HEK293 (cell line): ENCODE measurements around the gene AK3.

Source experiments
- CTCF ChIA-PET: fragments of 350-600 bp; formaldehyde crosslinking; extraction: SDS; loops from one replicate; lab custom pipeline; 2021; ENCODE audit warnings: antibody characterized with exemption; lab: Yijun Ruan, JAX
- POLR2A ChIA-PET: fragments of 300-600 bp; formaldehyde crosslinking; extraction: SDS; loops from one replicate; lab custom pipeline; 2020; ENCODE audit warnings: antibody characterized with exemption, inconsistent platforms; lab: Yijun Ruan, JAX
- H3K27ac ChIP-seq: fragments of 200-500 bp; sonication (Bioruptor generic); 2 replicates; pipeline ENCODE4 v1.5.1; 2014; ENCODE audit warnings: low read depth, low read length, control low read depth, inconsistent platforms; ENCODE audit errors: extremely low read depth
- H3K36me3 ChIP-seq, 2 experiments: fragments of 200-500 bp in 1 of 2; sonication (Bioruptor generic) in 1 of 2; 1 replicate in 1 of 2; 2 replicates in 1 of 2; pipeline ENCODE4 v1.5.1; 2014 to 2017; ENCODE audit warnings: inconsistent platforms in 2 of 2, low read length in 2 of 2; ENCODE audit not compliant: control insufficient read depth in 2 of 2, insufficient read depth in 1 of 2
- H3K4me1 ChIP-seq: fragments of 200-500 bp; sonication (Bioruptor generic); 2 replicates; pipeline ENCODE4 v1.5.1; 2014; ENCODE audit warnings: mild to moderate bottlenecking, low read length, inconsistent platforms; ENCODE audit not compliant: control insufficient read depth, insufficient read depth
- H3K4me3 ChIP-seq: 2 replicates; pipeline ENCODE4 v1.5.1; 2011; ENCODE audit warnings: low read depth, mild to moderate bottlenecking, control low read depth, low read length, moderate library complexity
- H3K9me3 ChIP-seq: fragments of 200-500 bp; sonication (Bioruptor generic); 2 replicates; pipeline ENCODE4 v1.5.1; 2014; ENCODE audit warnings: low read depth, low read length, inconsistent platforms; ENCODE audit not compliant: control insufficient read depth, insufficient read depth
- BCL11B ChIP-seq: fragments of 450-650 bp; formaldehyde crosslinking; IDR thresholded peaks from 2 replicates; pipeline ENCODE4 v1.5.1; 2016; ENCODE audit warnings: low read depth, missing biosample characterization, missing genetic modification characterization
- GLIS2 ChIP-seq: fragments of 450-650 bp; formaldehyde crosslinking; IDR thresholded peaks from 2 replicates; pipeline ENCODE4 v1.5.1; 2016; ENCODE audit warnings: missing biosample characterization, missing genetic modification characterization
- HOXC10 ChIP-seq: sonication (generic); formaldehyde crosslinking; IDR thresholded peaks from 2 replicates; pipeline ENCODE4 v1.8.1; 2023; ENCODE audit warnings: mild to moderate bottlenecking, missing genetic modification reagents
- KLF1 ChIP-seq: fragments of 450-650 bp; formaldehyde crosslinking; IDR thresholded peaks from 2 replicates; pipeline ENCODE4 v1.5.1; 2016; ENCODE audit warnings: missing biosample characterization, missing genetic modification characterization
- SALL2 ChIP-seq: fragments of 450-650 bp; formaldehyde crosslinking; IDR thresholded peaks from 2 replicates; pipeline ENCODE4 v1.5.0; 2017; ENCODE audit warnings: missing biosample characterization, mild to moderate bottlenecking, missing genetic modification characterization, borderline replicate concordance
- ZFHX2 ChIP-seq: fragments of 450-650 bp; formaldehyde crosslinking; conservative IDR thresholded peaks from 2 replicates; pipeline ENCODE4 v1.5.1; 2016; ENCODE audit warnings: missing biosample characterization, missing genetic modification characterization
- ZFP69B ChIP-seq: fragments of 450-650 bp; formaldehyde crosslinking; IDR thresholded peaks from 2 replicates; pipeline ENCODE4 v1.5.1; 2016; ENCODE audit warnings: missing biosample characterization, missing genetic modification characterization
- ZNF121 ChIP-seq: fragments of 450-650 bp; formaldehyde crosslinking; IDR thresholded peaks from 2 replicates; pipeline ENCODE4 v1.5.1; 2016; ENCODE audit warnings: missing biosample characterization, missing genetic modification characterization
- ZNF169 ChIP-seq: fragments of 450-650 bp; formaldehyde crosslinking; IDR thresholded peaks from 2 replicates; pipeline ENCODE4 v1.5.1; 2016; ENCODE audit warnings: missing biosample characterization, missing genetic modification characterization
- ZNF184 ChIP-seq: fragments of 450-650 bp; IDR thresholded peaks from 2 replicates; pipeline ENCODE4 v1.5.1; 2018; ENCODE audit warnings: missing biosample characterization, mild to moderate bottlenecking, missing genetic modification characterization
- ZNF248 ChIP-seq: fragments of 450-650 bp; formaldehyde crosslinking; IDR thresholded peaks from 2 replicates; pipeline ENCODE4 v1.5.1; 2017; ENCODE audit warnings: missing biosample characterization, missing genetic modification characterization
- ZNF350 ChIP-seq: fragments of 450-650 bp; formaldehyde crosslinking; IDR thresholded peaks from 2 replicates; pipeline ENCODE4 v1.5.0; 2017; ENCODE audit warnings: missing biosample characterization, mild to moderate bottlenecking, missing genetic modification characterization
- ZNF610 ChIP-seq: fragments of 450-650 bp; formaldehyde crosslinking; IDR thresholded peaks from 2 replicates; pipeline ENCODE4 v1.5.1; 2016; ENCODE audit warnings: missing biosample characterization, missing genetic modification characterization, borderline replicate concordance
- ZNF639 ChIP-seq: fragments of 450-650 bp; formaldehyde crosslinking; IDR thresholded peaks from 2 replicates; pipeline ENCODE4 v1.5.1; 2016; ENCODE audit warnings: missing biosample characterization, missing genetic modification characterization
- ZNF707 ChIP-seq: fragments of 450-650 bp; formaldehyde crosslinking; IDR thresholded peaks from 2 replicates; pipeline ENCODE4 v1.5.1; 2016; ENCODE audit warnings: missing biosample characterization, missing genetic modification characterization
- ZNF776 ChIP-seq: fragments of 450-650 bp; formaldehyde crosslinking; IDR thresholded peaks from 2 replicates; pipeline ENCODE4 v1.5.0; 2017; ENCODE audit warnings: missing biosample characterization, missing genetic modification characterization, borderline replicate concordance
- ZNF792 ChIP-seq: fragments of 450-650 bp; formaldehyde crosslinking; IDR thresholded peaks from 2 replicates; pipeline ENCODE4 v1.5.1; 2016; ENCODE audit warnings: missing biosample characterization, missing genetic modification characterization
- ZSCAN16 ChIP-seq: fragments of 450-650 bp; formaldehyde crosslinking; IDR thresholded peaks from 2 replicates; pipeline ENCODE4 v1.5.1; 2016; ENCODE audit warnings: missing biosample characterization, missing genetic modification characterization
- ZSCAN30 ChIP-seq: fragments of 450-650 bp; IDR thresholded peaks from 2 replicates; pipeline ENCODE4 v1.5.1; 2018; ENCODE audit warnings: missing biosample characterization, mild to moderate bottlenecking, missing genetic modification characterization, moderate library complexity
- TF ChIP-seq, protein P1 (sequence below): fragments of 450-650 bp; formaldehyde crosslinking; IDR thresholded peaks from 2 replicates; pipeline ENCODE4 v1.5.1; 2016; ENCODE audit warnings: missing biosample characterization, missing genetic modification characterization, low read depth
- TF ChIP-seq, protein P2 (sequence below): fragments of 450-650 bp; formaldehyde crosslinking; IDR thresholded peaks from 2 replicates; pipeline ENCODE4 v1.5.1; 2016; ENCODE audit warnings: missing biosample characterization, missing genetic modification characterization

The AK3 gene

GRCh38 chr9:4734150-4734549 is 6.9 kb downstream of the AK3 start (continued):
- TF ChIP-seq, protein P1, sequence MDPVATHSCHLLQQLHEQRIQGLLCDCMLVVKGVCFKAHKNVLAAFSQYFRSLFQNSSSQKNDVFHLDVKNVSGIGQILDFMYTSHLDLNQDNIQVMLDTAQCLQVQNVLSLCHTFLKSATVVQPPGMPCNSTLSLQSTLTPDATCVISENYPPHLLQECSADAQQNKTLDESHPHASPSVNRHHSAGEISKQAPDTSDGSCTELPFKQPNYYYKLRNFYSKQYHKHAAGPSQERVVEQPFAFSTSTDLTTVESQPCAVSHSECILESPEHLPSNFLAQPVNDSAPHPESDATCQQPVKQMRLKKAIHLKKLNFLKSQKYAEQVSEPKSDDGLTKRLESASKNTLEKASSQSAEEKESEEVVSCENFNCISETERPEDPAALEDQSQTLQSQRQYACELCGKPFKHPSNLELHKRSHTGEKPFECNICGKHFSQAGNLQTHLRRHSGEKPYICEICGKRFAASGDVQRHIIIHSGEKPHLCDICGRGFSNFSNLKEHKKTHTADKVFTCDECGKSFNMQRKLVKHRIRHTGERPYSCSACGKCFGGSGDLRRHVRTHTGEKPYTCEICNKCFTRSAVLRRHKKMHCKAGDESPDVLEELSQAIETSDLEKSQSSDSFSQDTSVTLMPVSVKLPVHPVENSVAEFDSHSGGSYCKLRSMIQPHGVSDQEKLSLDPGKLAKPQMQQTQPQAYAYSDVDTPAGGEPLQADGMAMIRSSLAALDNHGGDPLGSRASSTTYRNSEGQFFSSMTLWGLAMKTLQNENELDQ, result no peak

DNA sequence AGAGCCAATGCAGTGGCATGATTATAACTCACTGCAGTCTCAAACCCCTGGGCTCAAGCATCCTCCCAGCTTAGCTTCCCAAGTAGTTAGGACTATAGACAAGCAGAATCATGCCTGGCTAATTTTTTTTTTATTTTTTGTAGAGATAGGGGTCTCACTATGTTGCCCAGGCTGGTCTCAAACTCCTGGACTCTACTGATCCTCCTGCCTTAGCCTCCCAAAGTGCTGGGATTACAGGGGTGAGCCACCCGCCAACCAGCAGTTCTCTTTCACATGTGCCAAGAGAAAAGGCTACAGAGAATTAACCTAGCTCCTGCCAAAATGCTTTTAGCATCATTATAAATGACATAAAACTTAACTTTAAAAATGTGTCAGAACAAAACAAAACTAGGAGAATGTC is 8.1 kb downstream of the AK3 start:
- ChIA-PET POLR2A (no interaction called here), CTCF (interaction anchor here (0.7 kb wide), 1 partner anchor 18 kb away, joined by 4 read pairs; no protein-coding TSS in a partner anchor)
- Histone ChIP-seq H3K27ac (no peak overlapping the region), H3K4me1 (no peaks in the 10 kb centered on the region; the same call in 1 of the 2 replicates), H3K9me3 (no peaks in the 10 kb centered on the region), H3K4me3 (no peak overlapping the region), H3K36me3 (peaks cover 0 to 3% of the 10 kb centered on the region in 2 experiments; a peak in 2 of 3 replicates)
- TF ChIP-seq ZNF184 (tag by site-specific recombination) (no peak), ZNF121 (tag by site-specific recombination) (0 out of 2 replicates have a peak, but pooled peaks have one; percentile 36), ZNF169 (tag by site-specific recombination) (no peak), ZSCAN30 (tag by site-specific recombination) (no peak), ZNF776 (no peak)

DNA sequence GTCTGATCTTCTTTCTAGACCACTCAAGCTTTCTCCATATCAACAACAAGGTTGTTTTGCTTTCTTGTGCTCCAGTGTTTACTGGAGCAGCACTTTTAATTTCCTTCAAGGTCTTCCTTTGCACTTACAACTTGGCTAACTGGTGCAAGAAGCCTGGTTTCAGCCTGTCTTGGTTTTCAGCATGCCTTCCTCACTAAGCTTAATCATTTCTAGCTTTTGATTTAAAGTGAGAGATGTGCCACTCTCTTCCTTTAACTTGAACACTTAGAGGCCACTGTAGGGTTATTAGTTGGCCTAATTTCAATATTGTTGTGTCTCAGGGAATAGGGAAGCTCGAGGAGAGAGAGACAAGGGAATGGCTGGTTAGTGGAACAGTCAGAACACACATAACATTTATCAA is 13.4 kb downstream of the AK3 start:
- no peak for TF ChIP-seq ZFHX2 (tag by site-specific recombination)
- TF ChIP-seq, protein P2, sequence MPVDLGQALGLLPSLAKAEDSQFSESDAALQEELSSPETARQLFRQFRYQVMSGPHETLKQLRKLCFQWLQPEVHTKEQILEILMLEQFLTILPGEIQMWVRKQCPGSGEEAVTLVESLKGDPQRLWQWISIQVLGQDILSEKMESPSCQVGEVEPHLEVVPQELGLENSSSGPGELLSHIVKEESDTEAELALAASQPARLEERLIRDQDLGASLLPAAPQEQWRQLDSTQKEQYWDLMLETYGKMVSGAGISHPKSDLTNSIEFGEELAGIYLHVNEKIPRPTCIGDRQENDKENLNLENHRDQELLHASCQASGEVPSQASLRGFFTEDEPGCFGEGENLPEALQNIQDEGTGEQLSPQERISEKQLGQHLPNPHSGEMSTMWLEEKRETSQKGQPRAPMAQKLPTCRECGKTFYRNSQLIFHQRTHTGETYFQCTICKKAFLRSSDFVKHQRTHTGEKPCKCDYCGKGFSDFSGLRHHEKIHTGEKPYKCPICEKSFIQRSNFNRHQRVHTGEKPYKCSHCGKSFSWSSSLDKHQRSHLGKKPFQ, result no peak
- no peak for TF ChIP-seq KLF1 (tag by site-specific recombination)
- Histone ChIP-seq H3K4me1 (no peaks in the 10 kb centered on the region), H3K36me3 (peaks cover 0 to 9% of the 10 kb centered on the region in 2 experiments; a peak in 2 of 3 replicates), H3K4me3 (no peak overlapping the region), H3K9me3 (no peaks in the 10 kb centered on the region), H3K27ac (no peak overlapping the region)
- CTCF ChIA-PET, result no interaction called here
- POLR2A ChIA-PET, result interaction anchor here (0.8 kb wide), 1 partner anchor 13 kb away, joined by 4 read pairs; the partner anchor contains the start of gene AK3

DNA sequence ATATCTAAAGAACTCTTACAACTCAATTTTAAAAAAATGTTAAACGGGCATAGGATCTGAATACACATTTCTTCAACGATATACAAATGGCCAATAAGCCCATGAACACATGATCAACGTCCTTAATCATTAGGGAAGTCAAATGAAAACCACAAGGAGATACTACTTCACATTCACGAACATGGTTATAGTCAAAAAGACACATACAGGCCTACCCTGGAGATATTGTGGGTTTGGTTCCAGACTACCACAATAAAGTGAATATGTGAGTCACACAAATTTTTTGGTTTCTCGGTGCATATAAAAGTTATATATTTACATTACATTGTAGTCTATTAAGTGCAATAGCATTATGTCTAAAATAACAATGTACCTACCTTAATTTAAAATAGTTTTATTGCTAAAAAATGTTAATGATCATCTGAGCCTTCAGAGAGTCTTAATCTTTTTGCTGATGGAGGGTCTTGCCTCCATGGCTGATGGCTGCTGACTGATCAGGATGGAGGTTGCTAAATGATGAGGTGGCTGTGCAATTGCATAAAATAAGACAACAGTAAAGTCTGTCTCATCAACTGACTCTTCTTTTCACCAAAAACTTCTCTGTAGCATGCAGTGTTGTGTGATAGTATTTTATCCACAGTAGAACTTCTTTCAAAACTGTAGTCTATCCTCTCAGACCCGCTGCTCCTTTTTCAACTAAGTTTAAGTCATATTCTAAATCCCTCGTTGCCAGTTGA is 15.1 kb downstream of the AK3 start:
- Histone ChIP-seq H3K36me3 (peaks cover 0 to 21% of the 10 kb centered on the region in 2 experiments; a peak in 2 of 3 replicates), H3K9me3 (no peaks in the 10 kb centered on the region), H3K4me1 (no peaks in the 10 kb centered on the region), H3K4me3 (no peak overlapping the region), H3K27ac (no peak overlapping the region)
- ChIA-PET CTCF (no interaction called here), POLR2A (no interaction called here)
- no peak for TF ChIP-seq ZFP69B (tag by site-specific recombination)
- no peak for TF ChIP-seq ZNF610 (tag by site-specific recombination)
- no peak for TF ChIP-seq ZNF248 (tag by site-specific recombination)
- TF ChIP-seq SALL2 (tag by site-specific recombination), result no peak
- TF ChIP-seq BCL11B (tag by site-specific recombination), result no peak
- TF ChIP-seq ZNF707 (tag by site-specific recombination), result no peak
- no peak for TF ChIP-seq GLIS2 (tag by site-specific recombination)
- TF ChIP-seq ZNF639 (tag by site-specific recombination), result no peak
- TF ChIP-seq ZFHX2 (tag by site-specific recombination), result no peak
- no peak for TF ChIP-seq ZNF350 (tag by site-specific recombination)
- no peak for TF ChIP-seq ZSCAN16 (tag by site-specific recombination)
- no peak for TF ChIP-seq HOXC10
- TF ChIP-seq ZNF169 (tag by site-specific recombination), result no peak
- TF ChIP-seq ZNF792, result no peak
